ENCODE data around the gene NUP210. TPM values are rescaled to one million over a fixed set of nuclear protein-coding genes. Genes with fewer than 3 reads are reported as not detected.

The NUP210 gene
- polyA plus RNA-seq, 1 of the 3 experiments (the other 2 are of a cell fraction) = 1.8 TPM

DNA sequence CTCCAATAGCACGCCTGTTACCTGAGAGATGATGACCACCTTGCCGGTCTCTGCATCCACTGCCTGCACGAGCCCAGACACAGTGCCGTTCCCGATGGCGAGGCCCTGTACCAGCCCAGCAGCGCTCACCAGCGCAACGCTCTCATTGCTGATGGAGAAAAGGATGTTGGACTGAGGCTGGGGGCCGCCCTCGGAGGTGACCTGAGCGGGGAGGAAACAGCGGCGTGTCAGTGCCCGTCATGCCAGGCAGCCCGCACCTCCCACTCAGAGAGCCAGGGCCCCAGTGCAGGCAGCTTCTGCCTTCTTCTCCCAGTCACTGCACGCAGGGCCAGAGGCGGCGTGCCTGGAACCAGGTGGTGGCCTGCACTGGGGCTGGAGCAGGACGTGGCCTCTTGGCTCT lies 80.3 kb downstream of the NUP210 start:
- Histone ChIP-seq H3K9me3 (no peaks in the 10 kb centered on the region), H3F3A (replicated peaks; ENCODE audit: insufficient read depth) (no peaks in the 10 kb centered on the region), H3K9ac (no peak overlapping the region), H3K4me2 (no peak overlapping the region), H3K9me2 (no peaks in the 10 kb centered on the region), H2AFZ (ENCODE audit: low read depth) (no peak overlapping the region), H3K27me3 (ENCODE audit: insufficient read depth) (no peaks in the 10 kb centered on the region; the same call in 1 of the 2 replicates), H4K20me1 (ENCODE audit: insufficient read depth) (no peaks in the 10 kb centered on the region), H3K79me2 (ENCODE audit: insufficient read depth) (no peaks in the 10 kb centered on the region), H3K4me1 (ENCODE audit: control insufficient read depth in 1 of 2, insufficient read depth in 2 of 2, low read depth in 1 of 2, low read length in 1 of 2) (no peaks in the 10 kb centered on the region), H3K27ac (ENCODE audit: low read depth in 2 of 2, low read length in 1 of 2) (no peak overlapping the region), H3K4me3 (ENCODE audit: low read depth in 2 of 2, low read length in 1 of 2) (no peak overlapping the region), H3K36me3 (replicated peaks in 1 of 2; ENCODE audit: control insufficient read depth in 1 of 2, insufficient read depth in 2 of 2, low read length in 1 of 2) (no peaks in the 10 kb centered on the region)
- TF ChIP-seq NFIC (IDR thresholded peaks at IDR 0.05; ENCODE audit: borderline replicate concordance) = no peak
- no peak for TF ChIP-seq RFX5 (IDR thresholded peaks at IDR 0.05; ENCODE audit: low read length)
- TF ChIP-seq FOXM1 (IDR thresholded peaks at IDR 0.05; ENCODE audit: low read depth) = no peak
- TF ChIP-seq SMC3 (IDR thresholded peaks at IDR 0.05; ENCODE audit: low read depth, low read length) = no peak
- no peak for TF ChIP-seq RXRA (IDR thresholded peaks at IDR 0.05; ENCODE audit: borderline replicate concordance, low read depth)
- POLR2A ChIA-PET = no interaction called here
- DNase-seq = no peak
- CTCF ChIA-PET = interaction anchor here (0.6 to 1.9 kb wide), 2 partner anchors 53 to 248 kb away, joined by 3 to 5 read pairs; no protein-coding TSS in a partner anchor
- WGBS (ENCODE audit: low lambda C conversion rate) = 94% methylated on average over 6 of the region's 20 CpGs

DNA sequence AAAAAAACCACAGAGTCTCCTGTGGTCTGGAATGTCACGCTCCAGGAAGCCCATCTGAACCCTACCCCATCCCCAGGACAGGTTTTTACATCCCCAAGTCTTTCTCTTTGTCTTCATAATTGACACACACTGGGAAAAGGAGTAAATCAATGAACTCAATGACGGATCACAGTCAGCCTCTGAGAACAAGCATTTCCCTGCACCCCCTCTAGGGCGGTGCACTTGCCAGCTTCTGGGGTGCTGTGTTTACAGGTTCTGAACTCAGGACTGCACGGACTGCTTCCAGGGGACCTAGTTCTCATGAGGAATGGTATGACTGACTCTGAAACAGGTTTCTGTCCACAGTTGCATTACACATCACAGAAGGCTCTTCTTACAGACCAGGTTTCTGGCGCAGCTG lies 81.1 kb downstream of the NUP210 start:
- Histone ChIP-seq H3K4me1 (ENCODE audit: control insufficient read depth in 1 of 2, insufficient read depth in 2 of 2, low read depth in 1 of 2, low read length in 1 of 2) (no peaks in the 10 kb centered on the region), H3K9me3 (no peaks in the 10 kb centered on the region), H3K4me2 (no peak overlapping the region), H3K9ac (no peak overlapping the region), H3K79me2 (ENCODE audit: insufficient read depth) (no peaks in the 10 kb centered on the region), H4K20me1 (ENCODE audit: insufficient read depth) (no peaks in the 10 kb centered on the region), H3K27me3 (ENCODE audit: insufficient read depth) (no peaks in the 10 kb centered on the region; the same call in 1 of the 2 replicates), H3K9me2 (no peaks in the 10 kb centered on the region), H3K36me3 (replicated peaks in 1 of 2; ENCODE audit: control insufficient read depth in 1 of 2, insufficient read depth in 2 of 2, low read length in 1 of 2) (no peaks in the 10 kb centered on the region), H2AFZ (ENCODE audit: low read depth) (no peak overlapping the region), H3K27ac (ENCODE audit: low read depth in 2 of 2, low read length in 1 of 2) (no peak overlapping the region), H3F3A (replicated peaks; ENCODE audit: insufficient read depth) (no peaks in the 10 kb centered on the region), H3K4me3 (ENCODE audit: low read depth in 2 of 2, low read length in 1 of 2) (no peak overlapping the region)
- POLR2A ChIA-PET = no interaction called here
- TF ChIP-seq FOXM1 (IDR thresholded peaks at IDR 0.05; ENCODE audit: low read depth) (no peak), TEAD4 (IDR thresholded peaks at IDR 0.05; ENCODE audit: borderline replicate concordance, insufficient read depth) (no peak), ELF1 (IDR thresholded peaks at IDR 0.05) (no peak), RAD21 (IDR thresholded peaks at IDR 0.05; ENCODE audit: low read length) (no peak), GABPA (IDR thresholded peaks at IDR 0.05; ENCODE audit: low read depth) (no peak), RFX5 (IDR thresholded peaks at IDR 0.05; ENCODE audit: low read length) (no peak), MEF2A (IDR thresholded peaks at IDR 0.05; ENCODE audit: borderline replicate concordance, low read depth) (no peak), EZH2phosphoT487 (IDR thresholded peaks at IDR 0.05; ENCODE audit: borderline replicate concordance, low read depth) (no peak), EP300 (IDR thresholded peaks at IDR 0.05; ENCODE audit: borderline replicate concordance in 1 of 2, low read depth in 1 of 2, low read length in 1 of 2) (no peak), FOSL2 (IDR thresholded peaks at IDR 0.05; ENCODE audit: borderline replicate concordance, low read depth) (no peak), FOXJ3 (CRISPR knock-in tag; IDR thresholded peaks at IDR 0.05) (no peak), TAF1 (IDR thresholded peaks at IDR 0.05; ENCODE audit: borderline replicate concordance, low read depth, low read length) (no peak), GATA2 (CRISPR knock-in tag; IDR thresholded peaks at IDR 0.05) (no peak), POLR2AphosphoS5 (IDR thresholded peaks at IDR 0.05; ENCODE audit: low read depth, low read length) (no peak), IRF3 (IDR thresholded peaks at IDR 0.05; ENCODE audit: low read depth, low read length) (no peak), RXRA (IDR thresholded peaks at IDR 0.05; ENCODE audit: borderline replicate concordance, low read depth) (no peak), TCF12 (IDR thresholded peaks at IDR 0.05) (no peak), USF2 (IDR thresholded peaks at IDR 0.05; ENCODE audit: borderline replicate concordance, low read depth, low read length) (no peak)
- TF ChIP-seq, protein P1, sequence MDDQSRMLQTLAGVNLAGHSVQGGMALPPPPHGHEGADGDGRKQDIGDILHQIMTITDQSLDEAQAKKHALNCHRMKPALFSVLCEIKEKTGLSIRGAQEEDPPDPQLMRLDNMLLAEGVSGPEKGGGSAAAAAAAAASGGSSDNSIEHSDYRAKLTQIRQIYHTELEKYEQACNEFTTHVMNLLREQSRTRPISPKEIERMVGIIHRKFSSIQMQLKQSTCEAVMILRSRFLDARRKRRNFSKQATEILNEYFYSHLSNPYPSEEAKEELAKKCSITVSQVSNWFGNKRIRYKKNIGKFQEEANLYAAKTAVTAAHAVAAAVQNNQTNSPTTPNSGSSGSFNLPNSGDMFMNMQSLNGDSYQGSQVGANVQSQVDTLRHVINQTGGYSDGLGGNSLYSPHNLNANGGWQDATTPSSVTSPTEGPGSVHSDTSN (IDR thresholded peaks at IDR 0.05) = no peak
- TF ChIP-seq, protein P2, sequence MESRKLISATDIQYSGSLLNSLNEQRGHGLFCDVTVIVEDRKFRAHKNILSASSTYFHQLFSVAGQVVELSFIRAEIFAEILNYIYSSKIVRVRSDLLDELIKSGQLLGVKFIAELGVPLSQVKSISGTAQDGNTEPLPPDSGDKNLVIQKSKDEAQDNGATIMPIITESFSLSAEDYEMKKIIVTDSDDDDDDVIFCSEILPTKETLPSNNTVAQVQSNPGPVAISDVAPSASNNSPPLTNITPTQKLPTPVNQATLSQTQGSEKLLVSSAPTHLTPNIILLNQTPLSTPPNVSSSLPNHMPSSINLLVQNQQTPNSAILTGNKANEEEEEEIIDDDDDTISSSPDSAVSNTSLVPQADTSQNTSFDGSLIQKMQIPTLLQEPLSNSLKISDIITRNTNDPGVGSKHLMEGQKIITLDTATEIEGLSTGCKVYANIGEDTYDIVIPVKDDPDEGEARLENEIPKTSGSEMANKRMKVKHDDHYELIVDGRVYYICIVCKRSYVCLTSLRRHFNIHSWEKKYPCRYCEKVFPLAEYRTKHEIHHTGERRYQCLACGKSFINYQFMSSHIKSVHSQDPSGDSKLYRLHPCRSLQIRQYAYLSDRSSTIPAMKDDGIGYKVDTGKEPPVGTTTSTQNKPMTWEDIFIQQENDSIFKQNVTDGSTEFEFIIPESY (IDR thresholded peaks at IDR 0.05; ENCODE audit: borderline replicate concordance, low read depth) = no peak
- CTCF ChIA-PET = interaction anchor here (1.0 to 1.9 kb wide), 2 partner anchors 56 to 247 kb away, joined by 3 to 5 read pairs; no protein-coding TSS in a partner anchor
- WGBS (ENCODE audit: low lambda C conversion rate) = 80% methylated on average over 5 of the region's 5 CpGs
- no peak for DNase-seq

All from SK-N-SH (cell line).